PFSK-1 (cell line): ENCODE measurements around the gene ARNT2.

Source experiments
- FOXP2 ChIP-seq: optimal IDR thresholded peaks from 2 replicates; pipeline ENCODE3; 2011; ENCODE audit warnings: borderline replicate concordance, control low read depth, inconsistent platforms; ENCODE audit not compliant: insufficient read depth; ENCODE audit errors: extremely low read length, extremely low read depth
- POLR2AphosphoS5 ChIP-seq: IDR thresholded peaks from 2 replicates; pipeline ENCODE4 v1.6.1; 2012; ENCODE audit warnings: low read depth, mild to moderate bottlenecking, control low read depth, low read length, moderate library complexity
- SIN3A ChIP-seq: IDR thresholded peaks from 2 replicates; pipeline ENCODE4 v1.6.1; 2012; ENCODE audit warnings: mild to moderate bottlenecking, low read length, moderate library complexity, borderline replicate concordance; ENCODE audit not compliant: insufficient read depth
- TAF1 ChIP-seq: IDR thresholded peaks from 2 replicates; pipeline ENCODE4 v1.6.1; 2012; ENCODE audit warnings: low read length, control low read depth, borderline replicate concordance; ENCODE audit not compliant: insufficient read depth
- TF ChIP-seq, protein P1 (sequence below), 2 experiments: IDR thresholded peaks; 2 replicates each; pipeline versions ENCODE4 v1.6.1 to v1.8.0; 2011 to 2012; ENCODE audit warnings: low read depth in 2 of 2, low read length in 2 of 2, control low read depth in 1 of 2, inconsistent platforms in 1 of 2, mild to moderate bottlenecking in 1 of 2, moderate library complexity in 1 of 2; ENCODE audit not compliant: insufficient read depth in 1 of 2

ARNT2 gene

DNA sequence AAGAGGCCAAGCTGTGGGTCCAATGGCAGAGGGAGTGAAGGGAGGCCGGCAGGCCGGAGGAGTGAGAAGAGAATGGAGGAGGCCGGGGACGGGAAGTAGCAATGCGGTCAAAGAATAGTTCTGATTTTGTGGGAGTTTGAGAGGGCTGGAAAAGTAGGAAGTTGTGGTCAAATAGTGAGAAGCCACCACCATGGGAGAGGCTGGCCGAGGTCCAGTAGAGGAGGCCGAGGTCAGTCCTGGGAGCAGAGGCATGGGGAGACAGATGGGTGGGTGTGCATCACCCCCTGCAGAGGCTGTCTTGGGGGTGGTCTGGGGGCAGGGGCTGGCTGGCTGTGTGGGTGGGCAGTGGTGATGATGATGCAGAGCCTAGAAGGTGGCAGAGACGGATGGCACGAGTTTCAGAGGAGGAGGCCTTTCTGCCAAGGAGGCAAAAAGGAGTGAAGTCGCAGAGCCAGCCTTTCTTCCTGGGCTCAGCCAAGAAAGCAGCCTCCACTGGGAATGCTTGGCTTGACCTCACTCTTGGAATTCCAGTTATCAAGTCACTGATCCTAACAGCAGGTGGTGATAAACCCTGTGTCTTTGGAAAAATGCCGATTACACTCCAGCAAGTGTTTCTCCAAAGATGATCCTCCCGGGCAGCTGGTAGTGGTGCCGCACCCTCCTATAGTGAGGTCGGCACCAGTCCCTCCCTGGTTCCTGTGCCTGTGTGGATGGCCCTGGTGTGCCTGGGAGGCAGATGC is 57.3 kb downstream of the ARNT2 start:
- TF ChIP-seq POLR2AphosphoS5, result no peak
- TF ChIP-seq SIN3A, result no peak
- TF ChIP-seq FOXP2, result no peak
- TF ChIP-seq, protein P1, sequence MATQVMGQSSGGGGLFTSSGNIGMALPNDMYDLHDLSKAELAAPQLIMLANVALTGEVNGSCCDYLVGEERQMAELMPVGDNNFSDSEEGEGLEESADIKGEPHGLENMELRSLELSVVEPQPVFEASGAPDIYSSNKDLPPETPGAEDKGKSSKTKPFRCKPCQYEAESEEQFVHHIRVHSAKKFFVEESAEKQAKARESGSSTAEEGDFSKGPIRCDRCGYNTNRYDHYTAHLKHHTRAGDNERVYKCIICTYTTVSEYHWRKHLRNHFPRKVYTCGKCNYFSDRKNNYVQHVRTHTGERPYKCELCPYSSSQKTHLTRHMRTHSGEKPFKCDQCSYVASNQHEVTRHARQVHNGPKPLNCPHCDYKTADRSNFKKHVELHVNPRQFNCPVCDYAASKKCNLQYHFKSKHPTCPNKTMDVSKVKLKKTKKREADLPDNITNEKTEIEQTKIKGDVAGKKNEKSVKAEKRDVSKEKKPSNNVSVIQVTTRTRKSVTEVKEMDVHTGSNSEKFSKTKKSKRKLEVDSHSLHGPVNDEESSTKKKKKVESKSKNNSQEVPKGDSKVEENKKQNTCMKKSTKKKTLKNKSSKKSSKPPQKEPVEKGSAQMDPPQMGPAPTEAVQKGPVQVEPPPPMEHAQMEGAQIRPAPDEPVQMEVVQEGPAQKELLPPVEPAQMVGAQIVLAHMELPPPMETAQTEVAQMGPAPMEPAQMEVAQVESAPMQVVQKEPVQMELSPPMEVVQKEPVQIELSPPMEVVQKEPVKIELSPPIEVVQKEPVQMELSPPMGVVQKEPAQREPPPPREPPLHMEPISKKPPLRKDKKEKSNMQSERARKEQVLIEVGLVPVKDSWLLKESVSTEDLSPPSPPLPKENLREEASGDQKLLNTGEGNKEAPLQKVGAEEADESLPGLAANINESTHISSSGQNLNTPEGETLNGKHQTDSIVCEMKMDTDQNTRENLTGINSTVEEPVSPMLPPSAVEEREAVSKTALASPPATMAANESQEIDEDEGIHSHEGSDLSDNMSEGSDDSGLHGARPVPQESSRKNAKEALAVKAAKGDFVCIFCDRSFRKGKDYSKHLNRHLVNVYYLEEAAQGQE (IDR thresholded peaks at IDR 0.05; ENCODE audit: insufficient read depth in 1 of 2, low read depth in 2 of 2, low read length in 2 of 2), result no peak
- TF ChIP-seq TAF1, result no peak

DNA sequence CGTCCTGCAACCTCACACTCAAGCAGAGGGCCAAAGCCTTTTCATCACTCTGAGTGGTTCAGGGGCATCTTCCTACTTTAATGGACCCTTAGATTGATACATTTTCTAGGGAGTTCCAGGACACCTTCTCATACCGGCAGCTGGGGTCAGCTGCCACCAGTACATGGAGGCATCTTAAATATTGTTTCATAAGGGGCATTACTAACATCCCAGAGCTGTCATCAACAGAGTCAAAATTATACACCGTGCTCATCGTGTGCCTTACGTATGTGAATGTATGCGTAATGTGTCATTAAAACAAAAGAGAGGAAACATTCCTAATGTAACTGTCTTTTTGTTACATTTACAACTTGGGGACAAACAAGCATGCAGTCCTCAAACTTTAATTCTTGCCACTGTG is 57.9 kb downstream of the ARNT2 start:
- TF ChIP-seq SIN3A (no peak), POLR2AphosphoS5 (no peak), FOXP2 (no peak), TAF1 (no peak)
- TF ChIP-seq, protein P1 (IDR thresholded peaks at IDR 0.05; ENCODE audit: insufficient read depth in 1 of 2, low read depth in 2 of 2, low read length in 2 of 2), result no peak

DNA sequence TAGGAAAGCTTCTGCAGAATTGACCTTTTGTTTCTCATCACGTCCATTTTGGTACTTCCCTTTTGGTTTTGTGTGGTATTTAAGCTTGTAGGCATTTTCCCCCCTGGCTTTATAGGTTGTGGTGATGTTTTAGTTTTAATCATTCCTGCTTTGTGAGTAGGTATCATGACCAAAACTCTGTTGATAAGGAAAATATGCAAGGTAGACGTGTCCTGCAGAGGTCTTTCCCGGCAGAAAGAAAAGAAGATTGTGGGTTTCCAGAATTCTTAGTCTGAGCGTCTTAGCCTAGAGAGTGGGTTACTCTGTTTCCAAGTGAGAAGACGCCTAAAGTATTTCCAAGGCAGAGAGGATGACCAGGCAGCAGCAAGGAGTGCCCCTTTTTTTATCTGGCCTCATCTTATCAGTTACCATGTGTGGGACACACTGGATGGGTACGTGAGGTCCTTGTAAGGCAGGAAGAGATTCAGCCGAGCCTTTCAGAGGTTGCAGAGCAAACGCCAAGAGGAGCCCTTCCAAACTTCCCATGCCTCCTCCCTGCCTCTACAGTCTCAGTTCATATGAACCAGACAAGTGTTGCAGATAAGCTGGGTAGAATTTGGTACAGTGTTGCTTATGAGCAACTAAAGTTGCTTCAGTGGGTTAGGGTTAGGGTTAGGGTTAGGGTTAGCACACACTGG is 58.8 kb downstream of the ARNT2 start:
- TF ChIP-seq SIN3A (no peak), POLR2AphosphoS5 (no peak), TAF1 (no peak), FOXP2 (no peak)
- TF ChIP-seq, protein P1 (IDR thresholded peaks at IDR 0.05; ENCODE audit: insufficient read depth in 1 of 2, low read depth in 2 of 2, low read length in 2 of 2), result no peak

DNA sequence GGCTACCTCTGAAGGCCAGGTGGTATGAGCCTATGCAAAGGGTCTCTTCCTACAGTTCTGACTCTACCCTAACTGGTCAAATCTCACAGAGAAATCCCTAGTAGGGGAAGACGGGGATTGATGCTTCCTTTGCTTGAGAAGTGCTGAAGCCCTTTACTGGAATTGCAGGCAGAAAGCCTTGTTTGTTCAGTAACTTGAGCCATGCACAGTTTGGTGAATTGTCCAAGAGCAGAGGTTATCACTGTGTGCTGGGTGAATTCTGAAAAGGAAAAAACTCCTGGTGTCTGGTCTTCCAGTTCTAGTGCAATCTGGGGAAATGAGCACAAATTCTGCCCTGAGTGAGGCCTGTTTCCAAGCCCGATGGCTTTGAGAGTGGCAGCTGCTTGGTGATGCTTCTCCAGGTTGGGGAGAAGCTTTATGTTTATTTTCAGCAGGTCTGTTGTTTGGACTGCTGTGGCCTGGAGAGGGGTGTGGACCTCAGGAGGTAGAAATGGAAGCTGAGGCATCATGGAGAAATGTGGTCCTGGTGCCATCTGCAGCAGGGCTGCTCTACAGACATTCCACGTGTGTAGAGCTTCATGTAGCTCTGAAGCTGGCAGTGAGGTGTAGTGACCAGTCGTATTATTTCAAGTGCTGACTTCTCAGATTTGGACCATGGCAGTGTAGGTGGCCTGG is 60.9 kb downstream of the ARNT2 start:
- TF ChIP-seq, protein P1 (IDR thresholded peaks at IDR 0.05; ENCODE audit: insufficient read depth in 1 of 2, low read depth in 2 of 2, low read length in 2 of 2), result no peak
- TF ChIP-seq TAF1 (no peak), FOXP2 (no peak), POLR2AphosphoS5 (no peak), SIN3A (no peak)
